ENCODE measurements around the gene CLCNKB.

DNA sequence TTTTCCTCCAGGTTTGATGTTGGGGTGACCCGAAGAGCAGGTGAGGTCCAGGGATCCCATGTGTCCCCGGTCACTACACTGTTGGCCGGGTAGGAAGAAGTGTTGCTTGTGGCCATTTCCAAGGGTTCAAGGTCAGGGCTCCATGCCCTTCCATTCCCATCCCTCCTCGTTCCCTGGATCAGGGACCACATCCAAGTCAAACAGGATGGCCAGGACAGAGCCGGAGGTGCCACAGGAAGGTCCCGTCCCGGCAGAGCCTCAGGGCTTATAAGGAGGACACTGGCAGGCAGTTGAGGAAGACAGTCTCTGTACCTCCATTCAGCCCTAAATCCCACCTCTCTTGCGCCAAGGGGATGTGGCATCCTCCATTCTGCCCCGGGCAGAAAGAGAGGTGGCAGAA is 51.9 kb downstream of the CLCNKB start:
- TF ChIP-seq, protein P1, sequence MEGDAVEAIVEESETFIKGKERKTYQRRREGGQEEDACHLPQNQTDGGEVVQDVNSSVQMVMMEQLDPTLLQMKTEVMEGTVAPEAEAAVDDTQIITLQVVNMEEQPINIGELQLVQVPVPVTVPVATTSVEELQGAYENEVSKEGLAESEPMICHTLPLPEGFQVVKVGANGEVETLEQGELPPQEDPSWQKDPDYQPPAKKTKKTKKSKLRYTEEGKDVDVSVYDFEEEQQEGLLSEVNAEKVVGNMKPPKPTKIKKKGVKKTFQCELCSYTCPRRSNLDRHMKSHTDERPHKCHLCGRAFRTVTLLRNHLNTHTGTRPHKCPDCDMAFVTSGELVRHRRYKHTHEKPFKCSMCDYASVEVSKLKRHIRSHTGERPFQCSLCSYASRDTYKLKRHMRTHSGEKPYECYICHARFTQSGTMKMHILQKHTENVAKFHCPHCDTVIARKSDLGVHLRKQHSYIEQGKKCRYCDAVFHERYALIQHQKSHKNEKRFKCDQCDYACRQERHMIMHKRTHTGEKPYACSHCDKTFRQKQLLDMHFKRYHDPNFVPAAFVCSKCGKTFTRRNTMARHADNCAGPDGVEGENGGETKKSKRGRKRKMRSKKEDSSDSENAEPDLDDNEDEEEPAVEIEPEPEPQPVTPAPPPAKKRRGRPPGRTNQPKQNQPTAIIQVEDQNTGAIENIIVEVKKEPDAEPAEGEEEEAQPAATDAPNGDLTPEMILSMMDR (IDR thresholded peaks at IDR 0.05) = no peak
- TF ChIP-seq, protein P2, sequence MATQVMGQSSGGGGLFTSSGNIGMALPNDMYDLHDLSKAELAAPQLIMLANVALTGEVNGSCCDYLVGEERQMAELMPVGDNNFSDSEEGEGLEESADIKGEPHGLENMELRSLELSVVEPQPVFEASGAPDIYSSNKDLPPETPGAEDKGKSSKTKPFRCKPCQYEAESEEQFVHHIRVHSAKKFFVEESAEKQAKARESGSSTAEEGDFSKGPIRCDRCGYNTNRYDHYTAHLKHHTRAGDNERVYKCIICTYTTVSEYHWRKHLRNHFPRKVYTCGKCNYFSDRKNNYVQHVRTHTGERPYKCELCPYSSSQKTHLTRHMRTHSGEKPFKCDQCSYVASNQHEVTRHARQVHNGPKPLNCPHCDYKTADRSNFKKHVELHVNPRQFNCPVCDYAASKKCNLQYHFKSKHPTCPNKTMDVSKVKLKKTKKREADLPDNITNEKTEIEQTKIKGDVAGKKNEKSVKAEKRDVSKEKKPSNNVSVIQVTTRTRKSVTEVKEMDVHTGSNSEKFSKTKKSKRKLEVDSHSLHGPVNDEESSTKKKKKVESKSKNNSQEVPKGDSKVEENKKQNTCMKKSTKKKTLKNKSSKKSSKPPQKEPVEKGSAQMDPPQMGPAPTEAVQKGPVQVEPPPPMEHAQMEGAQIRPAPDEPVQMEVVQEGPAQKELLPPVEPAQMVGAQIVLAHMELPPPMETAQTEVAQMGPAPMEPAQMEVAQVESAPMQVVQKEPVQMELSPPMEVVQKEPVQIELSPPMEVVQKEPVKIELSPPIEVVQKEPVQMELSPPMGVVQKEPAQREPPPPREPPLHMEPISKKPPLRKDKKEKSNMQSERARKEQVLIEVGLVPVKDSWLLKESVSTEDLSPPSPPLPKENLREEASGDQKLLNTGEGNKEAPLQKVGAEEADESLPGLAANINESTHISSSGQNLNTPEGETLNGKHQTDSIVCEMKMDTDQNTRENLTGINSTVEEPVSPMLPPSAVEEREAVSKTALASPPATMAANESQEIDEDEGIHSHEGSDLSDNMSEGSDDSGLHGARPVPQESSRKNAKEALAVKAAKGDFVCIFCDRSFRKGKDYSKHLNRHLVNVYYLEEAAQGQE (IDR thresholded peaks at IDR 0.05; ENCODE audit: insufficient read depth in 1 of 2, low read depth in 2 of 2, low read length in 1 of 2) = no peak
- TF ChIP-seq POLR2AphosphoS5 (IDR thresholded peaks at IDR 0.05; ENCODE audit: low read depth, low read length) = no peak
- TF ChIP-seq TCF7L2 (IDR thresholded peaks at IDR 0.05; ENCODE audit: low read depth, low read length) = no peak
- TF ChIP-seq SIN3A (IDR thresholded peaks at IDR 0.05; ENCODE audit: borderline replicate concordance, insufficient read depth, low read depth, low read length) = no peak
